Epidermal melanocyte (primary cell): Measurements from ENCODE around the gene BET1L.

Experiments used
- DNase-seq: peaks from one replicate; pipeline ENCODE4 v3.0.0; 2011; ENCODE audit warnings: low spot score; ENCODE audit not compliant: insufficient read length

Gene BET1L

DNA sequence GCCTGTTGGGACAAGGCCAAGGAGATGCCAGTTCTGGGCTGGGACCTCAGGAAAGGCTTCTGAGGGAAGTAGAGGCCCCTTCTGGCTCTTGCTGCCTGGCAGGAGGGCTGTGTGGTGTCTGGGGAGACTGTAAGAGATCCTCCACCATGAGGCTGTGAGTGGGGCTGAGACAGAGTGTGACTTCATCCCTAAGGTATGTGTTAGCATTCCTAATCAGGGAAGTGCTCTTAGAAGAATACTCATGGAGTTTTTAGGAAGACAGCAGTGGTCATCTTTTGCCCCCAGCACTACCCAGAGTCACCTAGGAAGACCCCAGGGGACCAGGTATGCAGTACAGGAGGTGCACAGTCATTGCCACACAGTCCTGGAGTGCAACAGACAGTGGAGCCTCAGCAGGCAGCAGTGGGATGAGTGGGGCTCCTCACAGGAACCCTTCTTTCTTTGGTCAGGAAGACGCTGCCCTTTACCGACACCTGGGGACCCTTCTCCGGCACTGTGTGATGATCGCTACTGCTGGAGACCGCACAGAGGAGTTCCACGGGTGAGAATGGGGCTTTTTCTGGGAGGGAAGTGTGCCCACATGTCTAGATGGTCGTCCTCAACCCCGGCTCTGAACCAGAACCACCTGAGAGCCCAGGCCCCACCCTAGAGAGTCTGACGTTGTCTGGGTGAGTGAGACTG is 3.1 kb upstream of the BET1L start:
- DNase-seq = peak; percentile 18

DNA sequence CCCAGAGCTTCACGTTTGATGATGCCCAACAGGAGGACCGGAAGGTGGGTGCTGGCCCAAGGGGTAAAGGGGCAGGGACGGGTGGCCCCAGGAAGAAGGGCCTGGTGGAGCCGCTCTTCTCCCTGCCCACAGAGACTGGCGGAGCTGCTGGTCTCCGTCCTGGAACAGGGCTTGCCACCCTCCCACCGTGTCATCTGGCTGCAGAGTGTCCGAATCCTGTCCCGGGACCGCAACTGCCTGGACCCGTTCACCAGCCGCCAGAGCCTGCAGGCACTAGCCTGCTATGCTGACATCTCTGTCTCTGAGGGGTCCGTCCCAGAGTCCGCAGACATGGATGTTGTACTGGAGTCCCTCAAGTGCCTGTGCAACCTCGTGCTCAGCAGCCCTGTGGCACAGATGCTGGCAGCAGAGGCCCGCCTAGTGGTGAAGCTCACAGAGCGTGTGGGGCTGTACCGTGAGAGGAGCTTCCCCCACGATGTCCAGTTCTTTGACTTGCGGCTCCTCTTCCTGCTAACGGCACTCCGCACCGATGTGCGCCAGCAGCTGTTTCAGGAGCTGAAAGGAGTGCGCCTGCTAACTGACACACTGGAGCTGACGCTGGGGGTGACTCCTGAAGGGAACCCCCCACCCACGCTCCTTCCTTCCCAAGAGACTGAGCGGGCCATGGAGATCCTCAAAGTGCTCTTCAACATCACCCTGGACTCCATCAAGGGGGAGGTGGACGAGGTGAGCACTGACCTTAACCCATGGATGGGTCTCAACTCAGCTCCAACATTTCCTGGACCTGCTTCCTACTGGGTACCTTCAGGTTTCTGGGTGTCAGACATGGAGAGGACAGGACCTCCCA is 2.3 kb upstream of the BET1L start:
- DNase-seq = peak; percentile 18

DNA sequence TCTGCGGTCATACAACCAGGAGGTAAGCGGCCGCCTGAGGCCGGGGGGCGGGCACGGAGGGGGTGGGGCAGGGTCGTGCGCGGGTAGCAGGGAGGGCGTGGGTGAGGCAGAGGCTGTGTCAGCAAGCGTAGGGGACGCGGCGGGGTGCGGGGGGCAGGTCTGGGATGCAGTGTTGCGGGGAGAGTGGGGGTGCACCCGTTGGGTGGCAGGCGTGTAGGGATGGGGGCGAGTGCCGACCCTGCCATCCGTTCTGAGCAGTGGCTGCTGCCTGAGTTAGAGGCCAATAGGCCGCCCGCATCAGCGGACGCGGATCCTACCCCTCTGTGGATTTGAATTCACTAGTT is 1.7 kb upstream of the BET1L start:
- DNase-seq = no peak

DNA sequence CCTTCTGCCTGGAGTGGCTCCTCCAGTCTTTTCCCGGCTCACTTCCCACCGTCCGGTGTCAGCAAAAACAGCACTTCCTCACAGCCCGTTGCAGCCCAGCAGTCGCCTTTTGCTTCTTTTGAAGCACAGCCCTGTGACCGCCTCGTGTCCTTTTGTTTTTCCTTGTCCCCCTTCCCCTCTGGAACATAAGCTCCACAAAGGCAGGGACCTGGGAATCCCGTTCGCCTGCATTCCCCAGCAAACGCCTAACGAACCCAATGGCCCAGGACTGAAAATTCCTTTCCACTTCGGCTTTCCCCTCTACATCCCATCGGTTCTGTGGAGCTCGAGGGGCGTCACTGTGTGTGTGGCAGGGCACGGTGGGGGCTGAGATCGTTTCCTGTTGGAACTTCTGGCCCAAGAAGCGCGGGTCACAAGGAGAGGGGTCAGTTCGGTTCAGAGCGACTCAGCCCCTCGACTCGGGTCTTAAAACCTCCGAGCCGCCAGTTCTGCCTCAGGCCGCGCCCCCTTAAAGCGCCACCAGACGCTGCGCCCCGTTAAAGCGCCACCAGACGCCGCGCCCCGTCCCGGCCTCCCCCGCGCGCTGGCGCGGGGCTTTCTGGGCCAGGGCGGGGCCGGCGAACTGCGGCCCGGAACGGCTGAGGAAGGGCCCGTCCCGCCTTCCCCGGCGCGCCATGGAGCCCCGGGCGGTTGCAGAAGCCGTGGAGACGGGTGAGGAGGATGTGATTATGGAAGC is 1.1 kb upstream of the BET1L start:
- DNase-seq = peak; percentile 83

DNA sequence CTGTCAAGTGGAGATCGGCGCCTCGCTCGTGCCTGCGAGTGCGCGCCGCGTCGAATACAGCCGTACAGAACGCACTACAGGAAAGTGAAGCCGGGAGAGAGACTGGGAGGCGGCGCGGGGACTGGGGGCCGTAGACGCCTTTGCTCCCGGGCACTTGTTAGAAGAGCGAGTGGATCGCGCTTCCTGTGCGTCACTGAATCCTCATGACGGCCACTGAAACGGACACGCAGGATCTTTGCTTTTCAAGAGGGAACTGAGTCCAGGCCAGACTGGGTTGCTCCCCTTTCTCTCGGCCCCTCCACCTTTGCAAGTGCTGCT is 623 bp upstream of the BET1L start:
- DNase-seq = peak; percentile 27

DNA sequence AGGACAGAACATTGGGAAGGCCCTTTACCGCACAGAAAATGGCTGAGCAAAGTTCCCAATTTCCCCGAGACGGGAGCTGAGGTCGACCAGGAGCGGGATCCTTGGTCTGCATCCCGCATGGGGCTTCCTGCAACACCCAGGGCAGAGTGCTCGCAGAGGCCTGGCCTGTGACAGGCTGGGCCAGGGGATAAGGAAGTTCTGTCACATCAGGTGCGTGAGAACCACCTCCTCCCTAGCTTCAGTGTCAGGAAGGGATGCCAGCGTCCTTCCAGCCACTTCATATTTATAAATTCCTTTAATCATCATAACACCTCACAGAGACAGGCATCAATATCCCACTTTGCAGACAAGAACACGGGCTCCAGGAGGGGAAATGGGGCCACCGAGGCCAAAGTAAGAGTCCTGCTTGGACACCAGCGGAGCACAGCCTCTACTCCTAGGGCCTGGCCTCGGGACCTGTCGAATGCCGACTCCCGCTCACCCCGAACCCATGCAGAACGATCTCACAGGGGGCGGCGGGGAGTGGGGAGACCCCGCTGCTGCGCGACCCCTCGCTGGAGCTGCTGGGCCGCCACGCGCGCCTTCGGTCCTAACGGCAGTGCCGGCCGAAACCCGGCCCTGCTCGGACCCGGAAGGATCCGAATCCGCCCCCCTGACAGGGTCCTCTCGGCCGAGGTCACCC is 532 bp downstream of the BET1L start:
- DNase-seq = peak; percentile 38

DNA sequence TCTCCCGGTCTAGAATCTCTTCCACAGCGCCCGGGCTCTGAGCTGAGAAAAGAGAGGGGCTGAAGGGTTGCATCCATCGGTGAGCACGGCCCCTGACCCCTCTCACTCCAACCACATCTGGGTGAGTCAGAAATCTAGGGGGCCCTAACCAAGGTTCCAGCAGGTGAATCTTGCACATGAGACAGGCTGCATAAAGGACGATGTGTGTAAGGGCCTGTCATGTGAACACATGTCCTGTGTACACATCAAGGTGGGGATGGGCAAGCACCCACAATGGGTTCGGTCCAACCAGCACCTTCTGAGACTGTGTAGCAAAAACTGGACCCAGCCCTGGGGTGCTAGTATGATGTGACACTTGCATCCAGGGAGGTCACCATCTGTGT is 1.2 kb downstream of the BET1L start:
- no peak for DNase-seq

DNA sequence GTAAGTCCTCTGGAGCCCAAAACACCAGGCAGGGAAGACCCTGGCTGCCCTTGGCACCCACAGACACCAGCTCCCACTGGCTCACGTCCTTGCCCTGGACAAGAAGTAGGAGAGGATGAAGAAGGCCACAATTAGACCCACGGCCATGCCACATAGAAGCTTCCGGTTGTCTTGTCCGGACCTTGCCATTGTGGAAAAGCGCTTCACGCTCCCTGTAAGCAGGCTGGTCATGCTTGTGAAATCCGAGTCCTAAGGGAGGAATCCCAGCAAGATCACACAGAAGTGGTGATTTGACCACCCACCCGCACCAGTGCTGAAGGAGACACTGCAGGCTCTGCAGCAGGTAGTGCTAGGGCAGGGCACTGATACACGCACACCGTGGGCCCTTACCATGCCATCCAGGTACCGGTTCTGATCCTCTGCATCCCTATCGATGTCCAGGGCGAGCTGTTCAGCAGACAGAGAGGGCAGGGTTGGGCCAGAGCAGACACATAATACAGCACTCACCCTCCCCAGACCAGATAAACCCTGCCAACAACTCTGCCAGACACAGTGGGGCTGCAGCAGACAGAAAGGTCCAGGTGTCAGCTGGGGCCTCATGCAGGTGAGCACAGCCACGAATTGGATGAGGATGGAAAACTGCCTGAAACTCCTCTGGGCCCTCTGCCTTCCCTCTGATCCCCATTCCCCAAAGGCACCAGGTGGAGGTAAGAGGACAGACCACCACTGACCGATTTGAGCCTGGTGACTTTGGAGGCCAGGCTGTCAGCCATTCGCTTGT is 1.8 kb downstream of the BET1L start:
- DNase-seq = no peak

DNA sequence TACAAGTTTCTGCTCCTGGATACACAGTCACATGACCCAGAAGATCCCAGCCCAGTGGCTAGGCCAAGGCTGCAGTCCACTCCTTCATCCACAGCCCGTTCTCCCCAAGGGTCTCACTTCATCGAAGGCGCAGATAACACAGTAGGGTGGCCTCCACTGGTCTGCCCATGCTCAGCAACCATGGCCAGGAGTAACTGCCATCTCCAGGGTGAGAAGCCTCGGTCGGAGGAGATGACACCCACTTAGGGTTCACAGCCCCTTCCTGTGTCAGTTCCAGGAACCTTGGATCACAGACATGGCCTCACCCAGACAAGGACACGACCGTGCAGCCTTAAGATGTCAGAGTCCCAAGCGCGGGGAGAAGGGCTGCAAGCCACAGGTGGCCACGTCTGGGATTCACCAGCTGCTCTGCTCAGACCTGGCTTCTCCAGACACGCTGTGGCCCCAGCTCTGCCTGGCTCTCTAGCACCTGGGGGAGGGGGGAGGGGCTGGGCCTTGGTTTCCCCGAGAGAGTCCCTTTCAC is 2.6 kb downstream of the BET1L start:
- no peak for DNase-seq

DNA sequence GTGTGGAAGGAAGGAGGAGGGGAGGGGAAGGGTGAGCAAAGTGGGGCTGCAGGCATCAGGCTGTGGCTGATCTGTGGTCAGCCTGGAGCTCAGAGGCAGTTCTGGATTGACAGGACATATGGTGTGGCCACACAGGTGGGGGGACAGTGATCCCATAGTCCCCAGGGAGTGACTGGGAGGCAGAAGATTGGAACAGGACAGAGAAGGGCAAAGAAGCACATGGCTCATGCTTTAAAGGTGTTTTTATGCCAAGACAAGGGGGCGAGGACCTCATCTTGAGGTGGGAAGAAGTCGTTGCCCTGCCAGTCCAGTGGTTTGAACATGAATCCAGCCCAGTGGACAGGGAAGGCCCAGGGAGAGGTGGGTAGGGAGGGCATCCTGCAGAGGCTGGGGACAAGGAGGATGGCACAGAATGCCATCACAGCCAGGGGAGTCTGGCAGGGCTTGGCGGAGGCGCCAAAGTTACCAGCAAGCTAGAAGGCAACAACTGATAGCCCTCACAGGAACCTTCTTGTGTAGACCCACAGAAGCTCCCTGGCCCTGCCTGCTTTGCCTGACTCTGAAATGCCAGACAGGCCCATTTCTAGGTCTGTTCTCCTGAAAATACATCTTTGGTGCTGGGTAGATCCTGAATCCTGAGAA is 3.1 kb downstream of the BET1L start:
- no peak for DNase-seq

DNA sequence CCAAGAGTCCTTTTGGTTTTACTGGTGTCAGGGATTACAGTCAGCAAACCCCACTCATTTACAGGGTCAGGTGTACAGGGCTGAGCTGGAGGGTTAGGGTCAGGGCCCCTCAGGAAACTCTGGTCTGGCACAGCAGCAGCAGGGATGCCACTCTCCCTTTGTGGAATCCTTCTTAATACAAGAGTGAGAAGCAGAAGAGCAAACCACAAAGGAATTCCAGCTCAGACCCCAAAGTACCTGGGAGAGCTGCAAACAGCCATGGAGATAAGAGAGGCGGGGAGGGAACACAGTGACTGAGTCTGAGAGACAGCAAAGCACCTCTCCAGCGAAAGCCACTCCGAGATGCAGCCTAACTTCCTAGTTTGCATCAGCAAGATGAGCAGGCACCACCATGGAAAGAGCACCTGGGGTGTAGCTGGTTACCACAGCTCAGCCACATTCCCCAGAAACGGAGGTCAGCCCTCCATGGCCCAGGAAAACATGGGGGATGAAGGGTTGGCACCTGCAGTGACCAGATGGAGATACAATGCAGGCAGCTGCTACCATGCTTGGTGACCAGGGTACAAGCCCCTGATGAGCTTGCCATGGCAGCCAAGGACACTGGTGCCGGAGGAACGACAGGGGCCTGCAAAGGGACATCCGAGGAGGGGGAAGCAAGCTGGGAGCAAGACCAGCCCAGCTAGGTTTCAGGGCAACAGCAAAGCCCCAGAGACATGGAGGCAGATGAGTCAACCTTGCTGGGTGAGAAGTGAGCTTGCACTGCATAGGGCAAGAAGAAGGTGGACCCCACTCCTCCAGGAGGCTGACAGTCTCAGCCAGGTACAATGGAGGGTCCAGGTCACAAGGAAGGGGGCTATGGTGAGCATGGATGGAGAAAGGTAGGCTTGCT is 3.9 kb downstream of the BET1L start:
- no peak for DNase-seq

DNA sequence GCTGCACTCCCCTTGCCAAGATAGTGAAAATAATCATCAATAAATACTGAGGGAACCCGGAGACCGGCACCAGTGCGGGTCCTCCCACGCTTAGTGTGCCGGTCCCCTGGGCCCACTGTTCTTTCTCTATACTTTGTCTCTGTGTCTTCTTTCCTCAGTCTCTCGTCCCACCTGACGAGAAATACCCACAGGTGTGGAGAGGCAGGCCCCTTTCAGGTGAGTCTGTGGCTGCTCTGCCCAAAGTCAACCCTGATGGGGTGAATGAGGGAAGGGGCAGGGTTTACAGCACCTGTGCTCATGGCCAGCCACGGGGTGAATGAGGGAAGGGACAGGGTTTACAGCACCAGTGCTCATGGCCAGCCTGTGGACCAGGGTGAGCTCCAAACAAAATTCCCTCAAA is 4.7 kb downstream of the BET1L start:
- no peak for DNase-seq

DNA sequence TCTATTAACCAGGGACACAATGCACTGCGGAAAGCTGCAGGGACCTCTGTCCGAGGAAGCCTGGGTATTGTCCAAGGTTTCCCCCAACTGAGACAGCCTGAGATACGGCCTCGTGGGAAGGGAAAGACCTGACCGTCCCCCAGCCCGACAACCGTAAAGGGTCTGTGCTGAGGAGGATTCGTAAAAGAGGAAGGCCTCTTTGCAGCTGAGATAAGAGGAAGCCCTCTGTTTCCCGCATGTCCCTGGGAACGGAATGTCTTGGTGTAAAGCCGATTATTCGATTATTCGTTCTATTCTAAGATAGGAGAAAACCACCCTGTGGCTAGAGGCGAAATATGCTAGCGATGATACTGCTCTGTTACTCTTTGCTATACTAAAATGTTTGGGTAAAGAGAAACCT is 5.2 kb downstream of the BET1L start:
- no peak for DNase-seq

DNA sequence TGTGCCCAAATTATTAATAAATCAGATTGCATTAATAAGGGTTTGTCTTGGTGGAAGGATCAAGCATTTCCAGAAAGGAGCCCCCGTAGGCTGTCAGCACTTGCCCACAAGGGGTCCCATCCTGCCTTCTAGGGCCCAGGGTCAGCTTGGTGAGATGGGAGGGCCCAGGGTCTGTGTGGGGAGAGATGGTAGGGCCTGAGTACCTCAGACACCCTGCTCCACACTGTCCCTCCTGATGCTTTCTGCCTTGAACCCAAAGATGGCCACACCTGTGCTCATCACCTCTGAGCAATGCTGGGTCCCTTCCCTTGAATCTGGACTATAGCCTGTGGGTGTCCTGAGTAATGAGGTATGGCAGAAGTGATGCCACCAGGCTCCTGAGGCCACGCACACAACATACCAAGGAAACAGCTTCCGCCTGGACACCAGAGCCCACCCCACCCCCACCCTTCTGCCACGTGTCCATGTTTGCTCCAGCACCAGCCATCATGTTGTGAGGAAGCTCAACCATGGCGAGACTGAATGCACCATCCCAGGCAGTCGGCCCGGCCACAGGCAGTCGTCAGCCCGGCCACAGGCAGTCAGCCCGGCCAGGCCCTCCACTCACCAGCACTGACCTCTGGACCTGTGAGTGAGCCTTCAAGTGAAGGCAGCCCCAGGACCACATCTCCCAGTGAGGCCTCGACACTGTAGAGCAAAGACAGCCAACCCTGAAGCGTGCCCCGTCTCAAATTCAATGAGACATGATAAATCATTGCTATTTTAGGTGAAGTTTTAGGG is 6.8 kb downstream of the BET1L start:
- DNase-seq = no peak

DNA sequence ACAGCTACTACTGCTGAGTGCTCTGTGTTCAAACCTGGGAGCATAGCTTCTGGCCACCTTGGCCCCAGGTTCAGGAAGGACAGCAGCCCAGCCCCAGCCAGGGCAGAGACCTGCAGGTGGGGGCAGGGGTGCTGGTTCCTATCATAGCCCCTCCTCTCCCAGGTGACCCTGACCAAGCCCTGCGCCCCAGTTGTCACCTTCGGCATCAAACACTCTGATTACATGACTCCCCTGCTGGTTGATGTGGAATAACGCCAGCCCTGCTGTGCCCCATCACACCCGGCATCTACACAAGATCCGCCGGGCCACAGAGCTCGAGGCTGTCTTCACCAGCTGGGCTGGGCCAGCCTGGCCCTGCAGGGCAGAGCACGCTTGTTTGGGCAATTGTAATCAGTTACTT is 7.4 kb downstream of the BET1L start:
- DNase-seq = no peak

DNA sequence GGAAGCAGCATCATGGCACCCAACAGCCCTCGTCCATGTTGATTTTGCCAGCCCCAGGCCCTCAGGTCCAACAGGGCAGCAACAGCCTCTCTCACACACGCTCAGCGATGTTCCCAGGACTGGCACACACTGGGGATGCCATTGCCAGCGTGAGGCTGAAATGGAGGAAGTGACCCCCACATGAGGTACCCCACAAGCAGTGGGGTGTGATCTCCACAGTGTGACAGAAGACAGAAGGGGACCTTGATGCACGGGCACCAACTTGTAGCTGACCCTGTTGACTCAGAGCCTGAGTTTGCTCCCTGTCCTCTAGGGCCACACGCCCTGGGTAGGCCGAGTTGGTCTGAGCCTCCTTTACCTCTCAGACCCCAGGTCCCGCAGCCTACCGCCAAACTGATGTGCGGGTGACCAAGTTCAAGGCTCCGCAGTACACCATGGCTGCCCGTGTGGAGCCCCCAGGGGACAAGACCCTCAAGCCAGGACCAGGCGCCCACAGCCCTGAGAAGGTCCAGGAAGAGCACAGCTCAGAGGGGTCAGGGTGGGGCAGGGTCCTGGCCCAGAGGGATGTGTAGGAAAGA is 8.1 kb downstream of the BET1L start:
- DNase-seq = no peak

DNA sequence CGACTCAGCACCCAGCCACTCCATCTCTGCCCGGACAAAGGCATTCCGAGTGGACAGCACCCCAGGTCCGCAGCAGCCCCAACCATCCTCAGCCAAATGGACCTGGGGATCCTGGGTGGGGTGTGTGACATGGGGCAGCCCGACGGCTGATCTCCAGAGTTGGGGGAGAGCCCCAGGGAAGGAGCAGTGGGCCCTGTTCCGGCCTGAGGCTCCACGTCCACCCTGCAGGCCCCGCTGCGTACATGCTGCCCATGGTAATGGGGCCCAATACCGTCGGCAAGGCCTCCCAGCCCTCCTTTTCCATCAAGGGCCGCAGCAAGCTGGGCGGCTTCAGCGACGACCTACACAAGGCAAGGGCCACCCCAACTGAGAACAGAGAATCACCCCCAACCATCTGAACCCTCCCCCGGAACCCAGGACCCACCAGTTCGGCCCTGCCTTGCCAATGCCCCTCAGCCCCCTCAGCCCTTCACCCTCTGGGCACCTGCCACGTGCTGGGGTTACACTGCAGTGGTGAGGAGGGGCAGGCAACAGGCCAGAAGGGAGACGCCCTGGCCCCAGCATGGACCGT is 8.9 kb downstream of the BET1L start:
- DNase-seq = no peak

DNA sequence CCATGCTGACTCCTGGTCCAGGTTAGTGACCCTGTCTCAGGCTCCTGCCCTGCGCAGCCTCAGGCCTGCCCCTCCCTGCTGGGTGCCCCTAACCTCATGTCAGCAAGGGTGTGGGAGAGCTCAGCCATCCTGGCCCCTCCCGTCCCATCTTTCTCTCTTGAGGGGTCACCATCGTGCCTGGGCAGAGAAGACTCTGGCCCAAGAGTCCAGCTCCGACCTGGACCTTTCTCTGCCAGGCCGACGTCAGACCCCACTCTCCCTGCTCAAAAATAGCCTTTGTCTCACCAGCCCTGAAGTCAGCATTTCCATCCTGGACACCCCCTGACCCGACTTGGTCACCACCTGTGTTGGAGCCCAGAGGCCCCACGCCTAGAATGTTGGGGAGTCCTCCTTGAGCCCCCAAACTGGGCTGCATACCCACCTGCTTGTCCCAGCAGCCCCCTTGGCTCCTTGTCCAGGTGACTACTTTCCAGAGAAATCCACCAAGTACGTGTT is 9.4 kb downstream of the BET1L start:
- DNase-seq = no peak
